DOHH2 (cell line): ENCODE data around the gene SMARCB1.

ENCODE experiments used
- H3F3A ChIP-seq: fragments of 200-600 bp; sonication (generic), shearing (Covaris generic); 2 replicates; pipeline ENCODE4 v1.6.0; 2016; ENCODE audit warnings: antibody characterized with exemption, mild to moderate bottlenecking; ENCODE audit not compliant: control insufficient read depth, insufficient read depth
- H3K27ac ChIP-seq: fragments of 200-600 bp; sonication (generic); 2 replicates; pipeline ENCODE4 v1.5.1; 2014; ENCODE audit warnings: low read depth, mild to moderate bottlenecking, low read length, moderate library complexity
- H3K27me3 ChIP-seq: fragments of 200-600 bp; sonication (generic); 2 replicates; pipeline ENCODE4 v1.6.1; 2014; ENCODE audit warnings: mild to moderate bottlenecking, low read length, mixed read lengths; ENCODE audit not compliant: control insufficient read depth
- H3K36me3 ChIP-seq: fragments of 200-600 bp; sonication (generic); 2 replicates; pipeline ENCODE4 v1.6.1; 2014; ENCODE audit warnings: mild to moderate bottlenecking, low read length, moderate library complexity, mixed read lengths; ENCODE audit not compliant: control insufficient read depth
- H3K4me1 ChIP-seq: fragments of 200-600 bp; sonication (generic); 2 replicates; pipeline ENCODE4 v1.6.1; 2014; ENCODE audit warnings: mild to moderate bottlenecking, low read length, mixed read lengths; ENCODE audit not compliant: control insufficient read depth
- H3K4me2 ChIP-seq: fragments of 200-600 bp; sonication (generic); 2 replicates; pipeline ENCODE4 v1.6.0; 2014; ENCODE audit warnings: mild to moderate bottlenecking, low read length, moderate library complexity
- H3K4me3 ChIP-seq: fragments of 200-600 bp; sonication (generic); 2 replicates; pipeline ENCODE4 v1.5.1; 2014; ENCODE audit warnings: mild to moderate bottlenecking, low read length, mixed read lengths
- H3K79me2 ChIP-seq: fragments of 200-600 bp; sonication (generic); 2 replicates; pipeline ENCODE4 v1.6.1; 2014; ENCODE audit warnings: mild to moderate bottlenecking, low read length, mixed read lengths; ENCODE audit not compliant: control insufficient read depth
- H3K9me2 ChIP-seq: fragments of 200-600 bp; sonication (generic); replicated peaks from 2 replicates; pipeline ENCODE4 v1.6.1; 2014; ENCODE audit warnings: mild to moderate bottlenecking, low read length, mixed read lengths; ENCODE audit not compliant: control insufficient read depth
- H3K9me3 ChIP-seq: fragments of 200-600 bp; sonication (generic); 2 replicates; pipeline ENCODE4 v1.6.1; 2014; ENCODE audit warnings: antibody characterized with exemption, low read length, mixed read lengths; ENCODE audit not compliant: control insufficient read depth, insufficient read depth
- H4K20me1 ChIP-seq: fragments of 200-600 bp; sonication (generic); 2 replicates; pipeline ENCODE4 v1.6.0; 2014; ENCODE audit warnings: low read depth, mild to moderate bottlenecking, antibody characterized with exemption, low read length, moderate library complexity; ENCODE audit not compliant: control insufficient read depth, insufficient read depth
- CTCF ChIP-seq: fragments of 200-600 bp; sonication (generic); IDR thresholded peaks from one replicate; pipeline ENCODE4 v1.5.1; 2014; ENCODE audit warnings: antibody characterized with exemption, mild to moderate bottlenecking, low read depth, low read length; ENCODE audit not compliant: poor library complexity, severe bottlenecking
- EZH2phosphoT487 ChIP-seq: fragments of 200-600 bp; sonication (generic); IDR thresholded peaks from 2 replicates; pipeline ENCODE4 v1.6.1; 2017; ENCODE audit warnings: borderline replicate concordance, mild to moderate bottlenecking, antibody characterized with exemption, low read length, moderate library complexity, mixed read lengths

SMARCB1 gene

GRCh38 chr22:23789638-23790037 is 2.9 kb downstream of the SMARCB1 start:
- Histone ChIP-seq H3K9me2 (no peaks in the 10 kb centered on the region), H3K79me2 (peaks cover 70% of the 10 kb centered on the region), H3F3A (peaks cover 2% of the 10 kb centered on the region; the same call in 1 of the 2 replicates), H3K36me3 (peaks cover 67% of the 10 kb centered on the region), H3K4me1 (peaks cover 33% of the 10 kb centered on the region), H3K4me3 (no peak overlapping the region; the same call in 1 of the 2 replicates), H3K9me3 (no peaks in the 10 kb centered on the region), H3K27ac (no peak overlapping the region), H4K20me1 (peaks cover 25% of the 10 kb centered on the region), H3K4me2 (peak overlapping the region; percentile 94; the same call in 1 of the 2 replicates), H3K27me3 (no peaks in the 10 kb centered on the region)
- TF ChIP-seq CTCF: peak; percentile 8
- TF ChIP-seq EZH2phosphoT487: no peak

GRCh38 chr22:23790819-23791737 is 4.3 kb downstream of the SMARCB1 start:
- Histone ChIP-seq H3K4me2 (no peak overlapping the region), H3F3A (peaks cover 4% of the 10 kb centered on the region), H3K27me3 (no peaks in the 10 kb centered on the region), H3K36me3 (peaks cover 76% of the 10 kb centered on the region), H3K9me3 (no peaks in the 10 kb centered on the region), H3K4me1 (peaks cover 33% of the 10 kb centered on the region), H3K27ac (no peak overlapping the region), H3K9me2 (no peaks in the 10 kb centered on the region), H3K4me3 (no peak overlapping the region), H4K20me1 (peaks cover 25% of the 10 kb centered on the region), H3K79me2 (peaks cover 70% of the 10 kb centered on the region)
- no peak for TF ChIP-seq EZH2phosphoT487
- TF ChIP-seq CTCF: no peak

DNA sequence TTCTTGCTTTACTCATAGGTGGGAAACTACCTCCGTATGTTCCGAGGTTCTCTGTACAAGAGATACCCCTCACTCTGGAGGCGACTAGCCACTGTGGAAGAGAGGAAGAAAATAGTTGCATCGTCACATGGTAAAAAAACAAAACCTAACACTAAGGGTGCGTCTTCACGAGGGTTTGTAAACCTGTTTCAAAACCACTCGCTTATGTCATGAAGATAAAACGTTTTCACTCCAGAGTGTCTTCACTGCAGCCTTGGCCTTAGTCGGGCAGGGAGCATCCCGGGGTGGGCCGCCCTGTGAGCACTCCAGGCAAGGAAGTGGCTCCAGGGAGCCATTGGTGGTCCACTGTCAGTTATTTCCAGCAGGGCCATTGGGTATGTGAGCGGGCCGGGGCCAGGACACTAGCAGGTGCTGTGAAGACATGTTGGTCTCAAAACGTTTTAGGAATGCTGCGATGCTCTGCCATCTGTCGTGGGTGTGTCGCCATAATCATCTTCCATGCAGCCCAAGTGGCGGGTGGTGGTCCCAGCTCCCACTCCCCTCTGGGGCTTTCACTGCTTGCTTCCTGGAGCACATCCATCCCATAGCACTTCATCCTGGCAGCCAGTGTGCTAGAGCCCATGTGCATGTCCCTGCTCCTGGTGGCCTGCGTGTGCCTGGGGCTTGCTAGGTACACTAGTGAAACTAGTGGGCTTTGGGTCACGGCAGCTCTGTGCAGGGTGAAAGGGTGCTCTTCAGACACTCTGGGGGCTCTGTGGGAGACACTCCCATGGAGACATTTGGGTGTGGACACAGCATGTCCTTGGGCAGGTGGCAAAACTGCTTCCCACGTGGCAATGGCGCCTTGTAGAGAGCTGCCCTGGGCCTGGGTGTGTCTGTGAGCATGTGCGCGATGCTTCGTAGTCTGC is 5.2 kb downstream of the SMARCB1 start:
- no peak for TF ChIP-seq EZH2phosphoT487
- TF ChIP-seq CTCF: no peak
- Histone ChIP-seq H3K79me2 (peaks cover 65% of the 10 kb centered on the region), H3K4me3 (no peak overlapping the region), H3K27me3 (no peaks in the 10 kb centered on the region), H3K9me3 (no peaks in the 10 kb centered on the region), H3K27ac (no peak overlapping the region), H3K9me2 (no peaks in the 10 kb centered on the region), H3F3A (peaks cover 9% of the 10 kb centered on the region), H3K36me3 (peaks cover 83% of the 10 kb centered on the region), H3K4me1 (peaks cover 26% of the 10 kb centered on the region), H4K20me1 (peaks cover 25% of the 10 kb centered on the region), H3K4me2 (no peak overlapping the region)
